ENCODE data around the gene ANTXR2.
A peak's percentile ranks its signal among the peaks of the same experiment; 100 is the strongest.

The ANTXR2 gene

GRCh38 chr4:80092847-80093246, 19.8 kb upstream of the ANTXR2 start:
- DNase-seq (ENCODE audit: extremely low read depth in 1 of 2, low read depth in 1 of 2) = no peak

GRCh38 chr4:80092088-80092487, 19.1 kb upstream of the ANTXR2 start:
- DNase-seq (ENCODE audit: extremely low read depth in 1 of 2, low read depth in 1 of 2) = no peak

- no peak for DNase-seq (ENCODE audit: extremely low read depth in 1 of 2, low read depth in 1 of 2)
Measured at GRCh38 chr4:80091688-80092087, 18.7 kb upstream of the ANTXR2 start.

GRCh38 chr4:80091184-80091583, 18.2 kb upstream of the ANTXR2 start:
- no peak for DNase-seq (ENCODE audit: extremely low read depth in 1 of 2, low read depth in 1 of 2)

- no peak for DNase-seq (ENCODE audit: extremely low read depth in 1 of 2, low read depth in 1 of 2)
Measured at GRCh38 chr4:80090090-80090489, 17.1 kb upstream of the ANTXR2 start.

- DNase-seq (ENCODE audit: extremely low read depth in 1 of 2, low read depth in 1 of 2) = no peak
Measured at GRCh38 chr4:80088471-80088870, 15.4 kb upstream of the ANTXR2 start.

- DNase-seq (ENCODE audit: extremely low read depth in 1 of 2, low read depth in 1 of 2) = no peak
Measured at GRCh38 chr4:80086296-80086695, 13.3 kb upstream of the ANTXR2 start.

GRCh38 chr4:80085081-80085480, 12.1 kb upstream of the ANTXR2 start:
- no peak for DNase-seq (ENCODE audit: extremely low read depth in 1 of 2, low read depth in 1 of 2)

GRCh38 chr4:80082693-80083092, 9.7 kb upstream of the ANTXR2 start:
- no peak for DNase-seq (ENCODE audit: extremely low read depth in 1 of 2, low read depth in 1 of 2)

GRCh38 chr4:80081566-80081965, 8.5 kb upstream of the ANTXR2 start:
- no peak for DNase-seq (ENCODE audit: extremely low read depth in 1 of 2, low read depth in 1 of 2)

GRCh38 chr4:80079255-80079923, 6.4 kb upstream of the ANTXR2 start:
- DNase-seq (ENCODE audit: extremely low read depth in 1 of 2, low read depth in 1 of 2) = no peak

- DNase-seq (ENCODE audit: extremely low read depth in 1 of 2, low read depth in 1 of 2) = no peak
Measured at GRCh38 chr4:80078346-80079092, 5.5 kb upstream of the ANTXR2 start.

- no peak for DNase-seq (ENCODE audit: extremely low read depth in 1 of 2, low read depth in 1 of 2)
Measured at GRCh38 chr4:80077639-80078038, 4.6 kb upstream of the ANTXR2 start.

GRCh38 chr4:80076681-80077080, 3.7 kb upstream of the ANTXR2 start:
- no peak for DNase-seq (ENCODE audit: extremely low read depth in 1 of 2, low read depth in 1 of 2)

- no peak for DNase-seq (ENCODE audit: extremely low read depth in 1 of 2, low read depth in 1 of 2)
Measured at GRCh38 chr4:80075995-80076675, 3.1 kb upstream of the ANTXR2 start.

- no peak for DNase-seq (ENCODE audit: extremely low read depth in 1 of 2, low read depth in 1 of 2)
Measured at GRCh38 chr4:80074651-80075050, 1.6 kb upstream of the ANTXR2 start.

GRCh38 chr4:80074069-80074468, 1.0 kb upstream of the ANTXR2 start:
- no peak for DNase-seq (ENCODE audit: extremely low read depth in 1 of 2, low read depth in 1 of 2)

- no peak for DNase-seq (ENCODE audit: extremely low read depth in 1 of 2, low read depth in 1 of 2)
Measured at GRCh38 chr4:80073473-80074008, 512 bp upstream of the ANTXR2 start.

GRCh38 chr4:80072228-80072743, 743 bp downstream of the ANTXR2 start:
- DNase-seq (ENCODE audit: extremely low read depth in 1 of 2, low read depth in 1 of 2) = peak in 1 of 2 donors; percentile 37

GRCh38 chr4:80071604-80072227, 1.3 kb downstream of the ANTXR2 start:
- no peak for DNase-seq (ENCODE audit: extremely low read depth in 1 of 2, low read depth in 1 of 2)

Measured in activated CD8-positive, alpha-beta memory T cell treated with anti-CD3 and anti-CD28 coated beads for 1 hour (primary cell).